ENCODE results near the gene AHNAK2.
"Not testable (repeated sequence)": the region's sequence is repeated elsewhere in the genome, so short reads cannot be mapped to it uniquely, and the experiment has no call there.

AHNAK2 gene

GRCh38 chr14:104977681-104978653 lies at the start of gene AHNAK2:
AHNAK2 (minus strand) TSS chr14:104978374; CDS start chr14:104978237, 137 bp downstream.
- Histone ChIP-seq H3K27ac (no peak within 1 kb of the TSS), H3K9me3 (no peaks in the 10 kb centered on the region), H3K4me3 (ENCODE audit: low read depth in 1 of 2, low read length in 1 of 2) (peak within 1 kb of the TSS; percentile 18 to 31), H3K36me3 (no peaks in the 10 kb centered on the region), H3K4me1 (ENCODE audit: control insufficient read depth in 1 of 2, insufficient read depth in 1 of 2, low read depth in 1 of 2, low read length in 1 of 2) (peaks cover 7 to 11% of the 10 kb centered on the region in 2 experiments), H3K27me3 (peaks cover 69% of the 10 kb centered on the region)
- no peak for TF ChIP-seq CTCF (IDR thresholded peaks at IDR 0.05)

- H3K27ac ChIP-seq; H3K4me1 ChIP-seq (ENCODE audit: control insufficient read depth in 1 of 2, insufficient read depth in 1 of 2, low read depth in 1 of 2, low read length in 1 of 2); H3K27me3 ChIP-seq; H3K36me3 ChIP-seq; H3K4me3 ChIP-seq (ENCODE audit: low read depth in 1 of 2, low read length in 1 of 2); H3K9me3 ChIP-seq: not testable (repeated sequence)
Measured at GRCh38 chr14:105027718-105028117, 49.5 kb upstream of the AHNAK2 start.

- Histone ChIP-seq H3K27ac (no peak overlapping the region), H3K36me3 (no peaks in the 10 kb centered on the region), H3K9me3 (no peaks in the 10 kb centered on the region), H3K4me3 (ENCODE audit: low read depth in 1 of 2, low read length in 1 of 2) (no peak overlapping the region), H3K4me1 (ENCODE audit: control insufficient read depth in 1 of 2, insufficient read depth in 1 of 2, low read depth in 1 of 2, low read length in 1 of 2) (peaks cover 0 to 2% of the 10 kb centered on the region in 2 experiments), H3K27me3 (no peaks in the 10 kb centered on the region)
- TF ChIP-seq CTCF (IDR thresholded peaks at IDR 0.05), result no peak
Measured at GRCh38 chr14:105026802-105027563, 48.8 kb upstream of the AHNAK2 start.

GRCh38 chr14:105026033-105026785 lies 48.0 kb upstream of the AHNAK2 start:
- Histone ChIP-seq H3K9me3 (no peaks in the 10 kb centered on the region), H3K27me3 (no peaks in the 10 kb centered on the region), H3K36me3 (no peaks in the 10 kb centered on the region), H3K4me3 (ENCODE audit: low read depth in 1 of 2, low read length in 1 of 2) (no peak overlapping the region), H3K4me1 (ENCODE audit: control insufficient read depth in 1 of 2, insufficient read depth in 1 of 2, low read depth in 1 of 2, low read length in 1 of 2) (peaks cover 7 to 9% of the 10 kb centered on the region in 2 experiments), H3K27ac (no peak overlapping the region)
- no peak for TF ChIP-seq CTCF (IDR thresholded peaks at IDR 0.05)

GRCh38 chr14:105025429-105025828 lies 47.3 kb upstream of the AHNAK2 start:
- H3K36me3 ChIP-seq, result no peaks in the 10 kb centered on the region
- H3K27me3 ChIP-seq, result no peaks in the 10 kb centered on the region
- no peak for TF ChIP-seq CTCF (IDR thresholded peaks at IDR 0.05)
- H3K9me3 ChIP-seq, result no peaks in the 10 kb centered on the region
- no peak overlapping the region for H3K27ac ChIP-seq
- H3K4me3 ChIP-seq (ENCODE audit: low read depth in 1 of 2, low read length in 1 of 2), result no peak overlapping the region
- peaks cover 8 to 9% of the 10 kb centered on the region in 2 experiments for H3K4me1 ChIP-seq (ENCODE audit: control insufficient read depth in 1 of 2, insufficient read depth in 1 of 2, low read depth in 1 of 2, low read length in 1 of 2)
